Endometrial microvascular endothelial cells (primary cell): ENCODE measurements around the gene FDCSP. TPM values are rescaled to one million over a fixed set of nuclear protein-coding genes. Genes with fewer than 3 reads are reported as not detected.
"Not testable (repeated sequence)": the region's sequence is repeated elsewhere in the genome, so short reads cannot be mapped to it uniquely, and the experiment has no call there.

Experiments used
- in situ Hi-C: cut with HindIII; loops from 2 replicates; pipeline ENCODE4 v1.10.0; 2017; ENCODE audit warnings: low sequenced_read_pairs, low pct_unique_long_range_greater_than_20kb; ENCODE audit errors: inconsistent ontology term
- total RNA-seq: library from RNA; depleted of rRNA; stranded (reverse); fragments of >200 nt; gene quantifications from one replicate; pipeline ENCODE4 v1.2.3, GENCODE V29; 2015; ENCODE audit errors: inconsistent ontology term

The FDCSP gene
- total RNA-seq, 1 donor from 2014 or later: not detected

GRCh38 chr4:70221818-70222217 is 4.1 kb upstream of the FDCSP start:
- in situ Hi-C loops: not testable (repeated sequence)

GRCh38 chr4:70236125-70236524 is 10.2 kb downstream of the FDCSP start:
- in situ Hi-C loops: no loop called here

- in situ Hi-C loops: no loop called here
Observed at GRCh38 chr4:70239131-70239883, 13.4 kb downstream of the FDCSP start.

GRCh38 chr4:70239884-70240591 is 14.1 kb downstream of the FDCSP start:
- in situ Hi-C loops: no loop called here

- in situ Hi-C loops: not testable (repeated sequence)
Observed at GRCh38 chr4:70242297-70242696, 16.4 kb downstream of the FDCSP start, which contains the start of gene CSN3. TSS of gene CSN3 (plus strand) at chr4:70242597. CDS start at chr4:70244820, 2,223 bp downstream.

GRCh38 chr4:70243091-70243490 is 17.2 kb downstream of the FDCSP start:
- in situ Hi-C loops: no loop called here

GRCh38 chr4:70251250-70251944 is 25.5 kb downstream of the FDCSP start:
- in situ Hi-C loops: no loop called here

- in situ Hi-C loops: no loop called here
Observed at GRCh38 chr4:70251945-70252277, 26.0 kb downstream of the FDCSP start.

GRCh38 chr4:70269674-70270073 is 43.8 kb downstream of the FDCSP start:
- in situ Hi-C loops: no loop called here

- in situ Hi-C loops: no loop called here
Observed at GRCh38 chr4:70277121-70277520, 51.2 kb downstream of the FDCSP start.

GRCh38 chr4:70280567-70280966 is 54.6 kb downstream of the FDCSP start:
- in situ Hi-C loops: no loop called here

Other genes starting within 250 kb of the FDCSP start
- gene STATH, start 230.2 kb upstream of the FDCSP start, total RNA-seq: not detected
- not detected for gene HTN3, start 197.7 kb upstream of the FDCSP start, total RNA-seq
- not detected for gene HTN1, start 175.7 kb upstream of the FDCSP start, total RNA-seq
- not detected for gene PRR27, start 71.9 kb upstream of the FDCSP start, total RNA-seq
- gene ODAM, start 30.4 kb upstream of the FDCSP start, total RNA-seq: not detected
- not detected for gene CSN3, start 16.5 kb downstream of the FDCSP start, total RNA-seq
- not detected for gene CABS1, start 108.9 kb downstream of the FDCSP start, total RNA-seq
- not detected for gene SMR3A, start 134.6 kb downstream of the FDCSP start, total RNA-seq
- not detected for gene SMR3B, start 157.0 kb downstream of the FDCSP start, total RNA-seq
- not detected for gene OPRPN, start 171.8 kb downstream of the FDCSP start, total RNA-seq
- gene MUC7, start 246.1 kb downstream of the FDCSP start, total RNA-seq: not detected